Measurements from ENCODE around the gene HES6. TPM values are rescaled to one million over a fixed set of nuclear protein-coding genes. Genes with fewer than 3 reads are reported as not detected.
A peak's percentile ranks its signal among the peaks of the same experiment; 100 is the strongest.

The HES6 gene
- total RNA-seq: 10 to 100 TPM in 3 of 6 donors, 1 to 10 TPM in 3; 5.2 to 15.8 (median 9.4) TPM

- peaks cover 0 to 9% (median 1%) of the 10 kb centered on the region in 4 donors for H3K36me3 ChIP-seq
- no peaks in the 10 kb centered on the region for H3K9me3 ChIP-seq
- DNase-seq (peak; percentile 93 to 98), ATAC-seq (ENCODE audit: low FRiP score in 2 of 2) (peak; percentile 87 to 93)
- H3K27me3 ChIP-seq: peaks cover 0 to 12% (median 4%) of the 10 kb centered on the region in 4 donors
- TF ChIP-seq CTCF (IDR thresholded peaks at IDR 0.05) (peak in 4 of 6 experiments; percentile 20 to 55 (median 42)), POLR2A (IDR thresholded peaks at IDR 0.05) (peak in 3 of 4 donors; percentile 71 to 95 (median 75)), POLR2AphosphoS5 (IDR thresholded peaks at IDR 0.05) (peak in 1 of 2 donors; percentile 80), EP300 (IDR thresholded peaks at IDR 0.05) (no peak)
- peaks cover 16 to 26% (median 21%) of the 10 kb centered on the region in 4 donors for H3K4me1 ChIP-seq
- H3K27ac ChIP-seq: peak within 1 kb of the TSS in 3 of 4 donors; percentile 15 to 70 (median 56)
- peak within 1 kb of the TSS; percentile 82 to 87 (median 84) for H3K4me3 ChIP-seq
- 0 to 1% methylated on average over 12 to 48 of the region's 105 CpGs for WGBS, 2 donors
Observed at GRCh38 chr2:238239863-238240756, at the start of gene HES6. HES6 (minus strand) TSS chr2:238240038; CDS start chr2:238239905, 133 bp downstream.

- DNase-seq: no peak
- Histone ChIP-seq H3K27ac (peak overlapping the region; percentile 89 to 91 (median 91)), H3K36me3 (no peaks in the 10 kb centered on the region), H3K9me3 (no peaks in the 10 kb centered on the region), H3K27me3 (no peaks in the 10 kb centered on the region), H3K4me3 (peak overlapping the region in 3 of 4 donors; percentile 69 to 85 (median 70)), H3K4me1 (peaks cover 41 to 52% (median 46%) of the 10 kb centered on the region in 4 donors)
- TF ChIP-seq POLR2A (IDR thresholded peaks at IDR 0.05) (no peak), EP300 (IDR thresholded peaks at IDR 0.05) (no peak), POLR2AphosphoS5 (IDR thresholded peaks at IDR 0.05) (no peak), CTCF (IDR thresholded peaks at IDR 0.05) (no peak)
- 35 to 37% methylated on average over 13 of the region's 13 CpGs for WGBS, 2 donors
- no peak for ATAC-seq (ENCODE audit: low FRiP score in 2 of 2)
Observed at GRCh38 chr2:238289574-238289973, 49.7 kb upstream of the HES6 start.

- peak overlapping the region; percentile 89 to 91 (median 91) for H3K27ac ChIP-seq
- H3K27me3 ChIP-seq: no peaks in the 10 kb centered on the region
- no peaks in the 10 kb centered on the region for H3K9me3 ChIP-seq
- TF ChIP-seq CTCF (IDR thresholded peaks at IDR 0.05) (peak in 3 of 6 experiments; percentile 10 to 61 (median 30)), POLR2AphosphoS5 (IDR thresholded peaks at IDR 0.05) (peak; percentile 89 to 93), POLR2A (IDR thresholded peaks at IDR 0.05) (peak in 3 of 4 donors; percentile 57 to 77 (median 73)), EP300 (IDR thresholded peaks at IDR 0.05) (peak in 1 of 4 donors; percentile 77)
- no peaks in the 10 kb centered on the region for H3K36me3 ChIP-seq
- peak; percentile 98 to 100 for DNase-seq
- peaks cover 44 to 59% (median 49%) of the 10 kb centered on the region in 4 donors for H3K4me1 ChIP-seq
- WGBS, 2 donors: 0% methylated on average over 28 to 72 of the region's 108 CpGs
- ATAC-seq (ENCODE audit: low FRiP score in 2 of 2): peak; percentile 90 to 94
- peak overlapping the region; percentile 31 to 85 (median 70) for H3K4me3 ChIP-seq
Observed at GRCh38 chr2:238288650-238289573, 49.1 kb upstream of the HES6 start.

GRCh38 chr2:238287737-238288649 lies 48.2 kb upstream of the HES6 start, which contains the start of gene PER2:
PER2 (minus strand) TSS chr2:238288610; CDS start chr2:238277936, 10,674 bp downstream.
- Histone ChIP-seq H3K4me1 (peaks cover 49 to 68% (median 56%) of the 10 kb centered on the region in 4 donors), H3K27ac (peak within 1 kb of the TSS; percentile 89 to 91 (median 91)), H3K4me3 (peak within 1 kb of the TSS; percentile 63 to 85 (median 70)), H3K27me3 (no peaks in the 10 kb centered on the region), H3K9me3 (no peaks in the 10 kb centered on the region), H3K36me3 (no peaks in the 10 kb centered on the region)
- ATAC-seq (ENCODE audit: low FRiP score in 2 of 2): peak; percentile 66 to 68
- peak in 1 of 2 donors; percentile 62 for DNase-seq
- TF ChIP-seq POLR2A (IDR thresholded peaks at IDR 0.05): peak in 1 of 4 donors; percentile 59
- no peak for TF ChIP-seq EP300 (IDR thresholded peaks at IDR 0.05)
- peak; percentile 46 to 58 for TF ChIP-seq POLR2AphosphoS5 (IDR thresholded peaks at IDR 0.05)
- TF ChIP-seq CTCF (IDR thresholded peaks at IDR 0.05): peak in 2 of 6 experiments; percentile 9 to 27
- WGBS, 2 donors: 0 to 2% methylated on average over 8 to 24 of the region's 65 CpGs

All from upper lobe of left lung (tissue), 6 donors.